ENCODE data around the gene MYT1. TPM values are rescaled to one million over a fixed set of nuclear protein-coding genes. Genes with fewer than 3 reads are reported as not detected.

The MYT1 gene
- total RNA-seq, 2 donors from 2014 or later = 0.27 to 0.74 TPM

DNA sequence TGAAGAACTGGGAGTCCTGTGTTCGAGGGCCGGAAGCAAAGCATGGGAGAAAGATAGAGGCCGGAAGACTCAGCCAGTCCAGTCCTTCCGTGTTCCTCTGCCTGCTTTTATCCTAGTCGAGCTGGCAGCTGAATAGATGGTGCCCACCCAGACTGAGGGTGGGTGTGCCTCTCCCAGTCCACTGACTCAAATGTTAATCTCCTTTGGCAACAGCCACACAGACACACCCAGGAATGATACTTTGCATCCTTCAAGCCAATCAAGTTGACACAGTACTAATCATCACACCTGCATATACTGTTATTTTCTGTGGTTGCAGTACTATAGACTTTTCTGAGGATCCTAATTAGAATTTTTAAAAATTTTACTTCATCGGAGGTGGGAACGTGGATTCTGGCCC lies 112.6 kb downstream of the MYT1 start:
- intact Hi-C loops (cut with DNase I) = no loop called here
- H3K4me1 ChIP-seq (replicated peaks) = no peaks in the 10 kb centered on the region
- WGBS = 95% methylated on average over 7 of the region's 7 CpGs
- no peaks in the 10 kb centered on the region for H3K9me3 ChIP-seq
- H3K4me3 ChIP-seq = no peak overlapping the region
- no peak overlapping the region for H3K27ac ChIP-seq
- no peak for DNase-seq (ENCODE audit: low spot score)
- H3K27me3 ChIP-seq (replicated peaks; ENCODE audit: insufficient read depth) = no peaks in the 10 kb centered on the region
- H3K36me3 ChIP-seq = no peaks in the 10 kb centered on the region
- TF ChIP-seq POLR2A (IDR thresholded peaks at IDR 0.05) = no peak
- TF ChIP-seq, protein P1, sequence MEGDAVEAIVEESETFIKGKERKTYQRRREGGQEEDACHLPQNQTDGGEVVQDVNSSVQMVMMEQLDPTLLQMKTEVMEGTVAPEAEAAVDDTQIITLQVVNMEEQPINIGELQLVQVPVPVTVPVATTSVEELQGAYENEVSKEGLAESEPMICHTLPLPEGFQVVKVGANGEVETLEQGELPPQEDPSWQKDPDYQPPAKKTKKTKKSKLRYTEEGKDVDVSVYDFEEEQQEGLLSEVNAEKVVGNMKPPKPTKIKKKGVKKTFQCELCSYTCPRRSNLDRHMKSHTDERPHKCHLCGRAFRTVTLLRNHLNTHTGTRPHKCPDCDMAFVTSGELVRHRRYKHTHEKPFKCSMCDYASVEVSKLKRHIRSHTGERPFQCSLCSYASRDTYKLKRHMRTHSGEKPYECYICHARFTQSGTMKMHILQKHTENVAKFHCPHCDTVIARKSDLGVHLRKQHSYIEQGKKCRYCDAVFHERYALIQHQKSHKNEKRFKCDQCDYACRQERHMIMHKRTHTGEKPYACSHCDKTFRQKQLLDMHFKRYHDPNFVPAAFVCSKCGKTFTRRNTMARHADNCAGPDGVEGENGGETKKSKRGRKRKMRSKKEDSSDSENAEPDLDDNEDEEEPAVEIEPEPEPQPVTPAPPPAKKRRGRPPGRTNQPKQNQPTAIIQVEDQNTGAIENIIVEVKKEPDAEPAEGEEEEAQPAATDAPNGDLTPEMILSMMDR (IDR thresholded peaks at IDR 0.05) = no peak
- no peak for TF ChIP-seq POLR2AphosphoS5 (IDR thresholded peaks at IDR 0.05)

DNA sequence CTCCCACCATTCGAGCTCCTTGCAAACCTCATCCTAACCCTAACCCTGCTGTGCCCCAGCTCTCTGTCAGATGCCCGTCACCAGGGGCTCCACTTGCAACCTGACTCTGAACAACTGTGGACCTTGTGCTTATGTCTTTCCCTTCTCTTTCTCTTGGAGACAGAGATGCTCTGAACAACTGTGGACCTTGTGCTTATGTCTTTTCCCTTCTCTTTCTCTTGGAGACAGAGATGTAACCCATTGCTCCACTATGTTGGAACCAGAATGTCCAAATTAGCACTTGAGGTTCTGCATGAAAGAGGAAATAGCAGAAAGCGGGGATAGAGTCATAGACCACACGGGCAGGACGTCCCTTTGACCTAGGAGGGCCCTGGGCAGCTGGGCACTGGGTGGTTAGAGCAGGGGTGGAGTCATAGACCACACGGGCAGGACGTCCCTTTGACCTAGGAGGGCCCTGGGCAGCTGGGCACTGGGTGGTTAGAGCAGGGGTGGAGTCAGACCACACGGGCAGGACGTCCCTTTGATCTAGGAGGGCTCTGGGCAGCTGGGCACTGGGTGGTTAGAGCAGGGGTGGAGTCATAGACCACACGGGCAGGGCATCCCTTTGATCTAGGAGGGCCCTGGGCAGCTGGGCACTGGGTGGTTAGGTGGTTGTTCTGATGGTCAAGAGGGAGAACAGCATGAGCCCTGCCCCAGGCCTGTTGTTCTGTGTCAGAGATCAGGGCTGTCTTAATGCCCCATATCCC lies 113.5 kb downstream of the MYT1 start:
- WGBS = 86% methylated on average over 9 of the region's 10 CpGs
- Histone ChIP-seq H3K36me3 (no peaks in the 10 kb centered on the region), H3K27me3 (replicated peaks; ENCODE audit: insufficient read depth) (no peaks in the 10 kb centered on the region), H3K27ac (no peak overlapping the region), H3K4me1 (replicated peaks) (no peaks in the 10 kb centered on the region), H3K9me3 (no peaks in the 10 kb centered on the region), H3K4me3 (no peak overlapping the region)
- intact Hi-C loops (cut with DNase I) = no loop called here
- TF ChIP-seq, protein P1 (IDR thresholded peaks at IDR 0.05) = no peak
- TF ChIP-seq POLR2AphosphoS5 (IDR thresholded peaks at IDR 0.05) = no peak
- no peak for TF ChIP-seq POLR2A (IDR thresholded peaks at IDR 0.05)
- no peak for DNase-seq (ENCODE audit: low spot score)

DNA sequence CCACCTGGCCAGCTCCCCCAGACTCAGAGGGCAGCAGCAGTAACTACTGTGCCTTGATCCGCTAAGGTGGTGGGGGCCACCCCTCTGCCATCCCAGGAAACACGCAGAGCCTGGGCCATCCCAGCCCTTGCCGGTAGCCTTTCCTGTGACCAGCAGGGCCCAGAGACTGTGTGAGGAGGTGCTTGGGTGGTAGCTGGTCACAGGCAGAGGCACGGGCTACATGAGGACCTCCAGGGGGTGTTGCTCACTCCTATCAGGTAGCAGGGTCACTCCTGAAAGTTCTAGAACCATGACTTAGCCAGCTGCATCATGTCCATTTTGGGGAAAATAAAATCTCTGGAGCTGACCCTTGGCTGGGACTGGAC lies 114.0 kb downstream of the MYT1 start:
- TF ChIP-seq, protein P1 (IDR thresholded peaks at IDR 0.05) = no peak
- TF ChIP-seq POLR2A (IDR thresholded peaks at IDR 0.05) (no peak), POLR2AphosphoS5 (IDR thresholded peaks at IDR 0.05) (no peak)
- Histone ChIP-seq H3K4me3 (no peak overlapping the region), H3K27ac (no peak overlapping the region), H3K4me1 (replicated peaks) (no peaks in the 10 kb centered on the region), H3K27me3 (replicated peaks; ENCODE audit: insufficient read depth) (no peaks in the 10 kb centered on the region), H3K9me3 (no peaks in the 10 kb centered on the region), H3K36me3 (no peaks in the 10 kb centered on the region)
- no peak for DNase-seq (ENCODE audit: low spot score)
- WGBS = 79% methylated on average over 4 of the region's 4 CpGs
- intact Hi-C loops (cut with DNase I) = no loop called here

DNA sequence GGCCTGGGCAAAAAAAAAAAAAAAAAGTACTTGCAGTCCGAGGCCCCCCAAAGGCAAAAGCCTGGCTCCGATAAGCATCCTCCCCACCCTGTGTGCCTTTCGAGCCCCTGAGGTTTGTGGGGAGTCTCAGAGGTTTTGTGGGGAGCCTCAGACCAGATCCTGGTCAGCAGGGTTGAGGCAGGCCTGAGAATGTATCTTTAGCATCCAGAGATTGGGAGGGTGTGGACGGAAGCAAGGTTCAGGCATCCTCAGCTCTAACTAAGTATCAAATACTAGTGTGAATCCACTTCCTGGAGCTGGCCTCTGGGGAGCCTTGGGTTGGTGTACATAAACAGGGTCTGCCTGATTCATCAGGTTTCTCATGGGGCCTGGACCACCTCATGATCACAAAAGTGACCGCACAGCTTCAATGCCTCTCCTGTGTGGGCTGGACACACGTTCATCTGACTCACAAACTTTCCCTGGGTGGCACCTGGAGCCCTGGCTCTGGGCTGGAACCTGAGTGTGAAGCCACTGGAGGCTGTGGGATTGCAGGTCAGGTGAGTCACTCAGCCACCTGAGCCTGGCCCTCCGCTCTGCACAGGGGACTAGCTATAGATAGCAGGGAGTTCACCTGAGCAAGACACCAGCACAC lies 115.7 kb downstream of the MYT1 start:
- WGBS = 87% methylated on average over 7 of the region's 7 CpGs
- DNase-seq (ENCODE audit: low spot score) = no peak
- Histone ChIP-seq H3K27me3 (replicated peaks; ENCODE audit: insufficient read depth) (no peaks in the 10 kb centered on the region), H3K4me1 (replicated peaks) (no peaks in the 10 kb centered on the region), H3K27ac (no peak overlapping the region), H3K36me3 (no peaks in the 10 kb centered on the region), H3K9me3 (no peaks in the 10 kb centered on the region), H3K4me3 (no peak overlapping the region)
- intact Hi-C loops (cut with DNase I) = no loop called here
- TF ChIP-seq POLR2AphosphoS5 (IDR thresholded peaks at IDR 0.05) (no peak), POLR2A (IDR thresholded peaks at IDR 0.05) (no peak)
- TF ChIP-seq, protein P1 (IDR thresholded peaks at IDR 0.05) = no peak

DNA sequence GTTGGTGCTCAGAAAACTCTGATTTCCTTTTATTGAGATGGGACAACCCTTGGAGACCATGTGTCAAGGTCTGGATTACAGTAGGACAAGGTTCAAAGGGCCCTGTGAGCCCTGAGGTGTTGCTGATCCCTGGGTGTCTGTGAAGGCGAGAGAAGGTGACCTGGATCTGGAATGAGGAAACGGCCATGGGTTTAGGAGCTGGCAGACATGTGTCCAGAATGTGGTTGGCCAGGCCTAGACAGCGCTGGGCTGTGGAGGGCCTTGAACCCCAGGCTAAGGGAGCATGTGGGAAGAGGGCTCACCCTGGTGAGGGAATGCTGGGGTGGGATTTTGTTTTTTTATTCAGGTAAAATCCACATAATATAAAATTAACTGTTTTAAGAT lies 116.2 kb downstream of the MYT1 start:
- 92% methylated on average over 3 of the region's 3 CpGs for WGBS
- no peaks in the 10 kb centered on the region for H3K4me1 ChIP-seq (replicated peaks)
- H3K9me3 ChIP-seq = no peaks in the 10 kb centered on the region
- no peak for DNase-seq (ENCODE audit: low spot score)
- TF ChIP-seq POLR2A (IDR thresholded peaks at IDR 0.05) = no peak
- TF ChIP-seq, protein P1 (IDR thresholded peaks at IDR 0.05) = no peak
- no peak for TF ChIP-seq POLR2AphosphoS5 (IDR thresholded peaks at IDR 0.05)
- H3K27ac ChIP-seq = no peak overlapping the region
- H3K4me3 ChIP-seq = no peak overlapping the region
- H3K36me3 ChIP-seq = no peaks in the 10 kb centered on the region
- intact Hi-C loops (cut with DNase I) = no loop called here
- H3K27me3 ChIP-seq (replicated peaks; ENCODE audit: insufficient read depth) = no peaks in the 10 kb centered on the region
